NCI-H2227 (cell line): ENCODE results near the gene SLC16A7.
"Not testable (repeated sequence)": the region's sequence is repeated elsewhere in the genome, so short reads cannot be mapped to it uniquely, and the experiment has no call there.

Experiments
- DNase-seq: peaks from one replicate; lab custom pipeline; 2025; ENCODE audit not compliant: unreplicated experiment; lab: John Stamatoyannopoulos, UW

Gene SLC16A7

GRCh38 chr12:59733200-59733599 lies 137.4 kb downstream of the SLC16A7 start:
- DNase-seq, result no peak

- no peak for DNase-seq
Measured at GRCh38 chr12:59734371-59734770, 138.5 kb downstream of the SLC16A7 start.

DNA sequence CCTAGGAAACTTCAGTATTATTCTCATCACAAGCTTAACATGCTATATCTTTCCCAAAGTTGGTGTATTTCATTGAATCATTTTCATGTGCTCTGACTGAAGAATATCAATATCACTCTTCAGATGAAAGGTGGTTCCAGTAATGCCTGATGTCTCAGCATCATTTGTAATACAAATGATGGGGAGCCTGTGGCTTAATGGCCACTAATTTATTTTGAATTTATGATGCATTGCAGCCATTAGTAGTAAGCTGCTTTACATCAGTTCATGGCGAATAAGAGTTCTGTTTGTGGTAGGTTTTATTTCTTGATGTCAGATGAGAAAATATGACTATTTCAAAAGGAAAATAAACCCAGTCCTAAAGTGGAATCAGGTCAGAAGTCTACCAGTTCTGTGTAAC lies 139.4 kb downstream of the SLC16A7 start:
- no peak for DNase-seq

- no peak for DNase-seq
Measured at GRCh38 chr12:59736359-59736758, 140.5 kb downstream of the SLC16A7 start.

- no peak for DNase-seq
Measured at GRCh38 chr12:59736786-59737185, 141.0 kb downstream of the SLC16A7 start.

- DNase-seq, result no peak
Measured at GRCh38 chr12:59737725-59738463, 142.1 kb downstream of the SLC16A7 start.

- DNase-seq, result no peak
Measured at GRCh38 chr12:59742841-59743240, 147.0 kb downstream of the SLC16A7 start.

DNA sequence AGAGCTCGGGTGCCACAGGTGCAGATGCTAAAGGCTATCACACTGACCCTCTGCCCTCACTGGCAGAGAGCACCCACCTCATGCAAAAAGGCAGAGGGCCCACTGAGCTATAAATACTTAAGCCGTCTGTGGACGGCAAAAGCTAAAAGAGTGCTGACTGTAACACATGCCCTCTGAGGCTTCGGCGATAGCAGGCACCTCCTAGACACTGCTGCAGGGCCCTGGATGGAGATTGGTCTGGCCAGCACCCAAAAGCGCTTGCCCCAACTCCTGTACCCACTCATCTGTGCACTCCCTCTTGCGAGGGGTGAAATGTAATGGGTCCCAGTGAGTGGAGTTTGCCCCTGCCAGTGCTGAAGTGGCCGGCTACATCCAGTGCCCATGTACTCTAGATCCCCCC lies 148.7 kb downstream of the SLC16A7 start:
- DNase-seq, result no peak

GRCh38 chr12:59751091-59751490 lies 155.3 kb downstream of the SLC16A7 start:
- not testable (repeated sequence) for DNase-seq

DNA sequence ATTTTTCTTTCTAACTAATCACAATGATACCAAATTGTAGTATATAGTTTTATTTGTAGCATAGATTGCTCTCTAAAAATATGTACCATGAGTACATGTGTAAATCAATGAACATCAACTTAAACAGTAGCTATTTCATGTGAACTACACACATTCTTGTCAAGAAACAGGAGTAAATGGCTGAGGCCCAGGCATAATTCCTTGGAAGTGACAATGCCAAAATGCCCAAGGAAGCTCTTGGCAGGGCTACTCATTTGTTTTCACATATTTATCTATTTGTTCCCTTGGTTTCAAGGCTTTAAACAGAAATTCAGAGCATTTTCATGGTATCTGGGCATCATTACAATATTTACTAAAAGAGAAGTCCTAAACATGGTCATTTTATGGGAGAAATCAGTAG lies 165.7 kb downstream of the SLC16A7 start:
- no peak for DNase-seq

DNA sequence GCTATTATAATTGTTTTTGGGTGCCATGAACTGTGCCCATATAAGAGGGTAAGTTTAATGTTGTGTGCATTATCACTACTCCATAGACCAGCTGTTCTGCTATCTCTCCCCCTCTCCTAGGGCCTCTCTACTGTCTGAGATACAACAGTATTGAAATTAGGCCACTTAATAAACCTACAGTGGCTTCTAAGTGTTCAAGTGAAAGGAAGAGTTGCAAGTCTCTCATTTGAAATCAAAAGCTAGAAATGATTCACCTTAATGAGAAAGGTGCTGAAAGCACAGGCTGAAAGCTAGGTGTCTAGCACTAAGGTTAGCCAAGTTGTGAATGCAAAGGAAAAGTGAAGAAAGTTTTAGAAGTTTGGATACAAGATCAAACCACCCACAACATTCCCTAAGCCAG lies 168.0 kb downstream of the SLC16A7 start:
- no peak for DNase-seq

DNA sequence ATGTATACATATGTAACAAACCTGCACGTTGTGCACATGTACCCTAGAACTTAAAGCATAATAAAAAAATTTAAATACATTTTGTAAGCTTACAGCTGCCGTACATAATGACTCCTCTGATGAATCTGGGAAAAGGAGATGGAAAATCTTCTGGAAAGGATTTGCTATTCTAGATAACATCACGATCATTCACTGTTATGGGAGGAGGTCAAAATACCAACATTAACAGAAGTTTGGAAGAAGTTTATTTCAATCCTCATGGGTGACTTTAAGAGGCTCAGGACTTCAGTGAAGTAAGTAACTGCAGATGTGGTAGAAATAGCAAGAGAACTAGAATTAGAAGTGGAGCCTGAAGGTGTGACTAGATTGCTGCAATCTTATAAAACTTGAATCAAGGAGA lies 172.2 kb downstream of the SLC16A7 start:
- no peak for DNase-seq

DNA sequence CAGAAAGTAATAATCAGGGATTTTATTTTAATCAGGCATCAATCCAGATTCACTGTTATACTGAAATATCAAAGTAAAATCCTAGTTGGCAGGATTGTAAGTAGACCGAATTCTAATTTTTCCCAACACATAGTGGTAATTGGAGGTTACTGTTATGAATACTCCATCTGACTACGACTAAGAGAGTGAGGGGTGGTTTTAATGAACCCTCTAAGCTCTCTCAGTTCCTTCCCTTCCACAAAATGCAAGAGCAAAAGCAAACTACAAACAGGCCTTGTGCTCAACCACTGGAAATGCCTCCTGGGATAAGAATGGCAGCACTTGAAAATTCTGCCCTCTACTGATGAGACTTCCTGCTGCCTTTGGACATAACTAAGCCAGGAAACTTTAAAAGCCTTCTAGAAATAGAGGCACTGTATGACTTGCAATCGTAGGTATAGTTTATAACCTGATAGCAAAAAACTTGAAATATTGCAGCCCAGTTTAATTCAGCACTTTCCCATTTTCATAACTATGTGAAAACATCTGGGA lies 184.8 kb downstream of the SLC16A7 start:
- DNase-seq, result no peak

- DNase-seq, result no peak
Measured at GRCh38 chr12:59787610-59788009, 191.8 kb downstream of the SLC16A7 start.

DNA sequence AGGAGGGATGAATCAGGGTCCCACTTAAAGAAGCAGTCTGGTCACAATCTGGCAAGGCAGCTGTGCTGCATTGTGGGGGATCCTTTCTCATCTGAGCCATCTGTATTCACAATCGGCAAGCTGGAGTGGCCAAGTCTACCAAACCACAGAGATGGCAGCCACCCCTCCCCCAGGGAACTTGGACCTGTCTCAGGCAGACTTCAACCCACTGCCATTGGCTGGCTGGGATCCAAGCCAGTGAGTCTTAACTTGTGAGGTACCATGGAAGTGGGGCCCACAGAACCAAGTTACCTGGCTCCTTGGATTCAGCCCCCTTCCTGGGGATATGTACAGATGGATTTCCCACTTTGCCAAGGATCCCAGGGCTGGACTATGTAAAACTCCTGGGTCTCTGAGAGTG lies 196.8 kb downstream of the SLC16A7 start:
- no peak for DNase-seq

- DNase-seq, result no peak
Measured at GRCh38 chr12:59803735-59804134, 207.9 kb downstream of the SLC16A7 start.

GRCh38 chr12:59808317-59808910 lies 212.6 kb downstream of the SLC16A7 start:
- DNase-seq, result no peak

GRCh38 chr12:59811991-59812390 lies 216.2 kb downstream of the SLC16A7 start:
- DNase-seq, result no peak

- DNase-seq, result no peak
Measured at GRCh38 chr12:59812716-59813115, 216.9 kb downstream of the SLC16A7 start.

- no peak for DNase-seq
Measured at GRCh38 chr12:59820594-59821011, 224.8 kb downstream of the SLC16A7 start.

- no peak for DNase-seq
Measured at GRCh38 chr12:59823567-59823966, 227.7 kb downstream of the SLC16A7 start.

DNA sequence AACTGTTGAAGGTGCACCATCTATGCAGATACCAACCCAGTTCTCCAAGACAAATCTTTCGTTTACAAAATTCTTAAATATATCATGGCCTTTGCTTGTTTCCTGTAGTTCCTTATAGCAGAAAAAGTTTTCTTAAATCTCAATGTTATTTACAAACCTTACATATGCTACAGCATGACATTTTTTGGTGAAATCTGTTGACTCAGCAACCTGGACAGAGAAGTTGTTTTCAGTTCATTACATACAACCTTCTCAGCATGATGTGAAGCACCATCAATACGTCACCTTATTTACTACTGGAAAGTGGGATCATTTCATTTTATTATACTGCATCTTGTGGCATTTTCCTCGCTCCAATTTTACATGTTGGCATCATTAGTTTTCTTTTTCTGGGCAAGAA lies 231.9 kb downstream of the SLC16A7 start:
- DNase-seq, result no peak

- DNase-seq, result no peak
Measured at GRCh38 chr12:59828521-59828920, 232.7 kb downstream of the SLC16A7 start.
